Stimulated activated CD8-positive, alpha-beta memory T cell treated with anti-CD3 and anti-CD28 coated beads, Interleukin-4, amount 100 ng/mL, for 48 hours (primary cell): ENCODE results near the gene DYNLT3.
A peak's percentile ranks its signal among the peaks of the same experiment; 100 is the strongest.

Source experiments
- DNase-seq: peaks from one replicate; pipeline ENCODE4 v3.0.0-alpha.2; 2020

DYNLT3 gene

DNA sequence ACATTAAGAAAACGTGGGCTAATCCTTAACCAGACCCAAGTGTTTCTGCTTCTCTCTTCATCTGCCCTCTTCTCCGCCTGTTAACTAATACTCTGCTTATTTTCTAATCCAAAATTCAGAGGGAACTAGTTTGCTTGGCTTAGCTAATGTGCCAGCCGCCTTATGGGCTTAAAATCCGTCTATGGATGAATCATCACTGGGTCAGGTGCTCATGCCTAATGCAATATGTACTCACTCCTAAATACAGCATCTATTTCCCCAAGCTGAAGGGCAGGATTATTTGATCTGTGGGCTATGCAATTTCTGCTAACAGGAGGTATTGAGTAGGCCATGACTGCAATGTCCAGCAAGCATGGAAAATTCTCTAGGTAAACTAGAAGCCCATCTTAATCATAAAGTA is 12.4 kb downstream of the DYNLT3 start:
- DNase-seq: no peak

DNA sequence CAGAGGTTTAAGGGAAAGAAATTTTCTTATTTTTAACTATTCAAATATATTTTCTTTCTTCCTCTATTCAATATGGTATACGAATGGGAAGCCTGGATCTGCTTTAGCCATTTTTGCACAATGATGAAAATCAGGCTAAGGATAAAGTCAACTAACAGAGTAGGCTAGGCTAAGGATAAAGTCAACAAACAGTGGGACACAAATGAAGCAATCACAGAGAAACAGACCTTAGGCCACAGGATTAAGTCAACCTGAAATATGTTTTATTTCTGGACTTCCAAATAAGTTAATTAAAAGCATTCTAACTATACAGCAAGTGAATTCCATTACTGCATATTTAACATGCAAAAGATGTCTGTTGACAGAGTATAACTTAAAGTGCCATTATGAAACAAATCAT is 17.0 kb downstream of the DYNLT3 start:
- no peak for DNase-seq

DNA sequence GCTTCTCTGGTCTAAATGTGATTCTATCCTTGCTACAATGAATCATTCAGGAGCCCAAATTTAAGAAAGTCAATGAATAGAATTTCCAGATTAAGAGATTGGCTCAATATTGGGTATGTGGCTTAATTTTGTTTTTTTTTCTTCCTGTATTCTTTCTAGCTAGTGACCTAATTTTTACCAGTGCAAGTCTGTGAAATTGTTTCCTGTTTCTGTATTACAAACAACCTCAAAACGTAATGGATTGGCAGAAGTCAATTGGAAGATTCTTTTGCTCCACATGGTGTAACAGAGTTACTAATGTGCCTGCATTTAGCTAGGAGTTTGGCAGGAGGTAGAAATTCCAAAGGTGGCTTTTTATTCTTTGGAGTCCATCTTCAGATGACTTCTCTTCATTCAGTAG is 17.6 kb downstream of the DYNLT3 start:
- no peak for DNase-seq

DNA sequence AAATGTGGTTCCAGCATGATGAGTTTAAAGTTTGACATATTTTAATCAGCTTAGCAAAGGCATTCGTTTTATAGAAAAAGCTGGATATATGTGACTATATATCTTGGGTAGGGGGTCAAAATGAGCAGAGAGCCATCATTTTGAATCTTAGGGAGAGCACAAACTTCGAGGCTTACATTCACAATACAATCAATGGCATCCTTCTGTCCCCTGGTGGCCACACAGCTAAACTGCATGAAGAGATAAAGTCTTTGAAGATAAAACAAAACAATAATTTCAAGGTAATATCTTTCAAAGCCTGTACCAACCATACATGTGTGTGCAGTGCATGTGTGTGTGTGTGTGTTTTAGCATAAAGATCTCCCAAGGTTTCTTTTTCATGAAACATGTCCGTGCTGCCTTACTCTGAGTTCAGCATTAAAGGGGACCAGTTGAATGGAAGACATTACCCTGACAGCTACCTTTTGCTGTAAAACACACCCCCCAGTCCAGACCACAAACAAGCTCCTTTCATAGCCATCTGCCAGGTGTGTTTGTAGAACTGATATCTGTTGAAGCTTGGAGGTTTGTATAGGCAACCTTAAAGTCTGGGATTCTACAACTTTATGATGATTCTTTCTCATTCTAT is 22.0 kb downstream of the DYNLT3 start:
- DNase-seq: peak; percentile 54

DNA sequence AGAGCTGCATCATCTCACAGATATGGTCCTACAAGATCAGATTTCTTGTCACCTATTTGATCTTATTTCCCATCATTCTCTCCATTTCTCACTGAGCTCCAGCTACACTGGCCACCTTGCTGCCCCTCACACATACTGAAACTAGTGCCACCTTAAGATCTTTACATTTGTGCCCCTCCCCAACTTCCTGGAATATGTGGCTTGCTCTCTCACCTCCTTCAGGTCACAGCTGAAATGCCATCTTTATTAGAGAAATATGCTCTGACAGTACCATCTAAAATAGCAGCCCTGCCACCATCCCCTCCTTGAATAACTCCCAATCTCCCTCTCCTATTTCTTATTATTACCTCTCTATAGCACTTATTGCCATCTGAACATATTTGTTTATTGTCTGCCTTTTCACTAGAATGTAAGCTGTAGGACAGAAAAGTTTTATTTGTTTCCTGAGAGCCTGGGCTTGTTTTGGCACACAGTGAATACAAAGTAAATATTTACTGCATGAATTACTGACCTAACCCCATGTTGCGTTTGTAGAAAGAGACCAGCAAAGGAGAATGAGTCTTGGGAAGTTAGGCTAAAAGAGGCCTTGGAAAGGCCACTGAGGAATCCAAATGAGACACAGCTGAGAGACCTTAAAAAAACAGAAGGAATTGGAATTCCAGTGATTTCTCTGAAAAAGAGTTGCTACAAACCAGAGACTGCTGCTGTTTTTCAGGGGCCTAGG is 22.7 kb downstream of the DYNLT3 start:
- no peak for DNase-seq

DNA sequence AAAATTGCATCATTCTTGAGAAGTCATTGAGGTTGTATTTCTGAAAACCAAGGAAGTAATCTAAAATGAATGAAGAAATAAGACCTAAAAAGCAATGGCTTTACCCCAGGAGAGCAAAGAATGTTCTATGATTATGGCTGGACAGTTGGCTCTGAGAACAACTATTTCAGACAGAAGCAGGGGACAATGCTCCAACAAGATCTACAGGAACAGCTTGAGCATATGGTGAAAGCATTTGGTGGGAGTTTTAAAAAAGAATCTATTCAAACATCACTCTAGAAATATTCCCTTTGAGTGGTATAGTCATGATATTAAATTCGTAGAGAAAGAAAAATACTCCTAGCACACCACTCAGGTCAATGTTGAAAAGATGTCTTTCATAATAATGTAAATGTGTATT is 26.7 kb downstream of the DYNLT3 start:
- DNase-seq: no peak

GRCh38 chrX:37818031-37818430 is 29.3 kb downstream of the DYNLT3 start:
- DNase-seq: no peak

DNA sequence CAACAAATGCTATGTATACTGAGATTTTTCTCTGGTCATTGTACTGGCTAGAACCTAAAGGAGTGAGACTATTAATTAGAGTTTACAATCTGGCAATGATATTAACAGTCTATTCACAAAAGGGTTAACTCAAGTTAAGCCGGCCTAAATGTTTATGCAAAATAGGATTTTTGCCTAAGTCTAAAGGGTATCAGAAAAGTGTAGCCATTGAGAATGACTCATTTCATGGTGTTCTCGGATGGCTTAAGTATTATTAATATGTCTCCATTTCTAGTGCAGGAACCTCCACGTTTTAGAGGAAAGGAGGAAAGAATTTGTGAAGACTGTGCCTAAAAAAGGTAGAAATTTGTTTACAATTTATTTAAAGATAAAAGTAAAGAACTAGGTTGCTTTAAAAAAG is 29.8 kb downstream of the DYNLT3 start:
- no peak for DNase-seq

DNA sequence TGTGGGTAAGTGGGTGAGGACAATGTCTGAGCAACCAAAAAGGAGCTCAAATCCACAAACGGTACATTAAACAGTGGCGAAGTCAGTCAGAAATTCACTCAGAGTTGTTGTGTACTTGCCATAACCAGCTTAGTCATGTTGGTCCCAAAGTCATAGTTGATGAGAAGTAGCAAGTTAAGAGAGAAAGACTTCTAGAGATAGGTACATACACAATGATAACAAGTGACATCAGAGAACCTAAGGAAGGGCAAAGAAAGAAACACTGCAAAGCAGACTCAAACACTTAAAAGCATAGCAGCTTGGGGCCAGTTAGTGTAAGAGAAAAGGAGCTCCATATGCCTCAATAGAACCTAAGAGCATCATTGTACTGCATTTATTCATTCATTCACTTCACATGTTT is 30.2 kb downstream of the DYNLT3 start:
- DNase-seq: no peak

- no peak for DNase-seq
Observed at GRCh38 chrX:37816766-37817165, 30.6 kb downstream of the DYNLT3 start.

DNA sequence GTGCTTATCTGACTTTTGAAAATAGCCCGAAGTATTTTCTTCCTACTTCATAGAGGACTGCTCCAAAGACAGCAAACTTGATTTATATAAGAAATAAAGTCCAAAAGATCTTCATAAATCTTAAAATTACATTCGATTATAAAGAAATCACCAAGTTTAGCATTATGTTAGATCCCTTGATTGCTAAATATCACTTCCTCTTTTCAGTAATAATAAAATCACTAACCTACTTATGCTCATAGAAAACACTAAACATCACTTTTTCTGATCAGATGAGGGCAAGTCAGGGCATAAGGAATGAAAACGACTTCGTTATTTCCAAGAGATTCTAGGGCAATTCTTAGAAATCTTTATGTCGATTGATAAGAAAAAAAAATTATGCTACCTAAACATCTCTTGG is 32.0 kb downstream of the DYNLT3 start:
- DNase-seq: no peak

GRCh38 chrX:37813570-37813969 is 33.8 kb downstream of the DYNLT3 start:
- peak; percentile 20 for DNase-seq

GRCh38 chrX:37812110-37812509 is 35.3 kb downstream of the DYNLT3 start:
- DNase-seq: no peak

DNA sequence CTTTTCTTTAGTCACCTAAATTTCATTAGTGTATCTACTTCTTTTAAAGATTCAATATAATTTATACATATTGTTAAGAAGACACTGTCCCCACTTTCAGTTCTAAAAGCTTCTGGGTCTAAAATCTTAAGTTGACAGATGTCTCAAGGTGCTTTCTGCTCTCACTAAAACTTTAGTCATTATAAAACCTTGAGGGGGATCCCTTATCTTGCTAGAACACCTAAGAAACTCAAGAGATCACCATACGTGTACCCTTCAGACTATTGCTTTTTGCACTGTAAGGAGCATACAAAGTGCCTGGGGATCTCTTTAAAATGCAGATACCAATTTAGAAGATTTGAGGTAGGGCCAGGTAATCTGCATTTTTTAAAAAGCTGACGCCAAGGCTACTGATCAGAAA is 37.4 kb downstream of the DYNLT3 start:
- DNase-seq: no peak

- no peak for DNase-seq
Observed at GRCh38 chrX:37803057-37803456, 44.3 kb downstream of the DYNLT3 start.

GRCh38 chrX:37802028-37802427 is 45.3 kb downstream of the DYNLT3 start:
- DNase-seq: no peak

DNA sequence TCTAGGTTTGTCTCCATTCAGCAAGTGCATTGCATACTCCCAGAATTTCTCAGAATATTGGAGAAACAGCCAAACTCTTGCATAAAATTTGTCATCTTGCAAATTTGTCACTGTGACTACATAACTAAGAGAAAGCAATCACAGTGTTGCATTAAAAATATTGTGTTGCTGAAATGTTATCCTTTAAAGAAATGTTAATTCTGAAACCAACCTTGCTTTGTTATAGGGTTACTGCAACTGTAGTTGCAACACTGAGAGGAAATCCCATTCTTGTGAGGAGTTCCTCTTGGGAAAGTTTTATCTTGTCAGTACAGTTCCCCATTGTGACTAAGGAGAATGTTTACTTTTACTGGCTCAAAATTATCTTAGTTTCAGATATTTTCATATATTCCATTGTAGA is 46.7 kb downstream of the DYNLT3 start:
- no peak for DNase-seq

DNA sequence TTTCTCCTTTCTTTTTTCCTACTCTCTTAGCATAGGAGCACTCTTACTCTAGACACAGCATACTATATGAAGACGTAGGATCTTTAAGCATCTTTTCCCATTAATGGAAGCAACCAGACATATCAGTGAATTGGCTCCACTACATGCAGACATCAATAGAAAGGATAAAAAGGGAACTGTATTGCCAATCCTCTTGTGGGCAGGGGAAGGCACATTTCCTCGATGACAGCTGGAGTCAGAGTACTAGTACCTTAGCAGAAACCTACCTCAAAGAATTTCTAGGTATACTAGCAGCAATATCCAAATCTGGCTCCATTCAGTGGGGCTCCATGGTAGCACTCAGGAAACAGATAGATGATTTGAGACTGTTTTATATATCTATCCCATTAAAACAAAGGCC is 47.4 kb downstream of the DYNLT3 start:
- DNase-seq: no peak

DNA sequence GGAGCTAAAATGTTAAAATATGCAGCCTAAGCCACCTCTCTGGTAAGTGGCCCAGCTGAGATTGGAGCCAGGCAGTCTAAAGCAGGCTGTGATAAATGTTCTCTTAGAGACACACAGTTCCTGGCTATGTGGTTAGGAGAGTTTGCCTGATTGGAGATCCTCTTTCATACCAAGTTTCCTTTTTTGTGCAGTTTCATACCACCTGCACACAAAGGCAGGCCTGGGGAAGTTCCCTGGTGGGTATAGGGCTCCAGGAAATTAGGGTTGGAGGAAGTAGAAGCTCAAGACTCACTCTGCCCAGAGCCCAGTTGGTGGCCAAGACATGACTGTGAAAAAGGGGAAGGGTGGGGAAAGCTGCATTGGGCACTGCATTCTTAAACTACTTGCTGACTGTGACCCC is 50.6 kb downstream of the DYNLT3 start:
- DNase-seq: no peak

DNA sequence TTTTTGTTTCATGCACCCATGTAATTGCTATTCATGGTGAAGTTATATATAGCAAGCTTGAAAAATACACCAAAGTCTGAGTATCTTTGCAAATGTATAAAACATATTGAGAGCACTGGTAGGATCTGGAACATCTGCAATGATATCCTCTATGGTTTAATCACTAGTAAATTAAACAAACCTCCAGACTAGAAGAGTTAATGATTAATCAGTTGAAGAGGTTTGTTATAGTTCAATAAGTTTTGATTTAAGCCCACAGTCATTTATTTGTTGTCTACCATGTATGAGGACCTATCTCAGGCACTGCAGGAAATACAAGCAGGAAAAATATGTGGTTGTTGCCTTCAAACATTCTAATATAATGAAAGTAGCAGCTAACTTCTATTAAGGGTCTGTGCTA is 51.1 kb downstream of the DYNLT3 start:
- DNase-seq: no peak
